Measurements from ENCODE around the gene TNFRSF14. TPM values are rescaled to one million over a fixed set of nuclear protein-coding genes. Genes with fewer than 3 reads are reported as not detected.
A peak's percentile ranks its signal among the peaks of the same experiment; 100 is the strongest.

The TNFRSF14 gene
- total and polyA plus RNA-seq, 2 of the 13 experiments (the other 11 are each of a cell fraction or from before 2014, with no cell fraction given), result 11.9 to 49.9 TPM

DNA sequence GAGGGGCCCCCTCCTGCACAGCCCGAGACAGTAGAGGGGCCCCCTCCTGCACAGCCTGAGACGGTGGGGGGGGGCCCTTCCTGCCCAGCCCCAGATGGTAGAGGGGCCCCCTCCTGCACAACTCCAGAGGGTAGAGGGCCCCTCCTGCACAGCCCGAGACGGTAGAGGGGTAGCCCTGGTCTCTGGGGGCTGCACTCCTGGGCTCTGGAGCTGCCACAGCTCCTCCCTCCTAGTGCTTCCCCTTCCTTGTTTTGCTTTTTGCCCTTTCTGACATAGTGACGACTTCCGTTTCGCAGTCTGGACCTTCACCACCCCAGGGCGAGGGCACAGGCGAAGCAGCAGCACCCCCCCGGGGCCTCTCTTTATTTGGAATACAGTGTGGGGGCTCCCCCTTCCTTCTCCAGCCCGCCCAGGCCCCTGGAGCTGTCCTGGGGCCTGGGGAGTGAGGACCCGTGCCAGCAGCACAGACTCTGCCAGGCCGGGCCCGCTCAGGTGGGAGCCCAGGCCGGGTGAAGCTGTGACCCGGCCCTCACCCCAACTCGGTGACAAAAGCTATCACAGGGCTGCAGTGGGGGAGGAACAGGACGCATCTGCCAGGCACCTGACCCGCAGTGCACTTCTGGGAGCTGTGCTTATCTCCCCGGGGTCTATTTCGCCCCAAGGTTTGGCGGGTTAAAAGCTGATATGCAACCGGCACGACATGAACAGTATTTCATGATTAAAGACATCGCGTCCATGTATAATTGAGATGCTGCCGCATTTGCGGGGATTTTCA lies 29.3 kb downstream of the TNFRSF14 start (continued):
- no peak for TF ChIP-seq SIN3A (IDR thresholded peaks at IDR 0.05; ENCODE audit: borderline replicate concordance, low read depth, low read length)
- no peak for TF ChIP-seq ZKSCAN1 (IDR thresholded peaks at IDR 0.05; ENCODE audit: low read length)
- TF ChIP-seq, protein P1, sequence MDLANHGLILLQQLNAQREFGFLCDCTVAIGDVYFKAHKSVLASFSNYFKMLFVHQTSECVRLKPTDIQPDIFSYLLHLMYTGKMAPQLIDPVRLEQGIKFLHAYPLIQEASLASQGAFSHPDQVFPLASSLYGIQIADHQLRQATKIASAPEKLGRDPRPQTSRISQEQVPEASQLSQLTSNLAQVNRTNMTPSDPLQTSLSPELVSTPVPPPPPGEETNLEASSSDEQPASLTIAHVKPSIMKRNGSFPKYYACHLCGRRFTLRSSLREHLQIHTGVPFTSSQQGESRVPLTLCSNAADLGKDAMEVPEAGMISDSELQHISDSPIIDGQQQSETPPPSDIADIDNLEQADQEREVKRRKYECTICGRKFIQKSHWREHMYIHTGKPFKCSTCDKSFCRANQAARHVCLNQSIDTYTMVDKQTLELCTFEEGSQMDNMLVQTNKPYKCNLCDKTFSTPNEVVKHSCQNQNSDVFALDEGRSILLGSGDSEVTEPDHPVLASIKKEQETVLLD (CRISPR knock-in tag; IDR thresholded peaks at IDR 0.05; ENCODE audit: low read depth), result 0 out of 2 replicates have a peak, but pooled peaks have one; percentile 17
- no peak for TF ChIP-seq CHD2 (IDR thresholded peaks at IDR 0.05; ENCODE audit: low read depth, low read length)
- no peak for TF ChIP-seq ZNF563 (CRISPR knock-in tag; IDR thresholded peaks at IDR 0.05)
- no peak for TF ChIP-seq BORCS8-MEF2B (CRISPR knock-in tag; IDR thresholded peaks at IDR 0.05)
- TF ChIP-seq TCF7 (IDR thresholded peaks at IDR 0.05; ENCODE audit: low read depth), result no peak
- TF ChIP-seq, protein P2, sequence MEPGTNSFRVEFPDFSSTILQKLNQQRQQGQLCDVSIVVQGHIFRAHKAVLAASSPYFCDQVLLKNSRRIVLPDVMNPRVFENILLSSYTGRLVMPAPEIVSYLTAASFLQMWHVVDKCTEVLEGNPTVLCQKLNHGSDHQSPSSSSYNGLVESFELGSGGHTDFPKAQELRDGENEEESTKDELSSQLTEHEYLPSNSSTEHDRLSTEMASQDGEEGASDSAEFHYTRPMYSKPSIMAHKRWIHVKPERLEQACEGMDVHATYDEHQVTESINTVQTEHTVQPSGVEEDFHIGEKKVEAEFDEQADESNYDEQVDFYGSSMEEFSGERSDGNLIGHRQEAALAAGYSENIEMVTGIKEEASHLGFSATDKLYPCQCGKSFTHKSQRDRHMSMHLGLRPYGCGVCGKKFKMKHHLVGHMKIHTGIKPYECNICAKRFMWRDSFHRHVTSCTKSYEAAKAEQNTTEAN (CRISPR knock-in tag; conservative IDR thresholded peaks at IDR 0.05), result 0 out of 2 replicates have a peak, but pooled peaks have one; percentile 26
- TF ChIP-seq ZNF605 (CRISPR knock-in tag; IDR thresholded peaks at IDR 0.05), result no peak
- TF ChIP-seq HOXA9 (CRISPR knock-in tag; IDR thresholded peaks at IDR 0.05; ENCODE audit: borderline replicate concordance), result no peak
- no peak for TF ChIP-seq ZNF501 (CRISPR knock-in tag; IDR thresholded peaks at IDR 0.05)
- TF ChIP-seq, protein P3, sequence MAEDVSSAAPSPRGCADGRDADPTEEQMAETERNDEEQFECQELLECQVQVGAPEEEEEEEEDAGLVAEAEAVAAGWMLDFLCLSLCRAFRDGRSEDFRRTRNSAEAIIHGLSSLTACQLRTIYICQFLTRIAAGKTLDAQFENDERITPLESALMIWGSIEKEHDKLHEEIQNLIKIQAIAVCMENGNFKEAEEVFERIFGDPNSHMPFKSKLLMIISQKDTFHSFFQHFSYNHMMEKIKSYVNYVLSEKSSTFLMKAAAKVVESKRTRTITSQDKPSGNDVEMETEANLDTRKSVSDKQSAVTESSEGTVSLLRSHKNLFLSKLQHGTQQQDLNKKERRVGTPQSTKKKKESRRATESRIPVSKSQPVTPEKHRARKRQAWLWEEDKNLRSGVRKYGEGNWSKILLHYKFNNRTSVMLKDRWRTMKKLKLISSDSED (CRISPR knock-in tag; IDR thresholded peaks at IDR 0.05), result no peak
- no peak for TF ChIP-seq ZNF7 (CRISPR knock-in tag; IDR thresholded peaks at IDR 0.05)
- TF ChIP-seq ZNF557 (CRISPR knock-in tag; IDR thresholded peaks at IDR 0.05), result no peak
- no peak for TF ChIP-seq ZBTB8A (CRISPR knock-in tag; IDR thresholded peaks at IDR 0.05; ENCODE audit: borderline replicate concordance, low read depth)
- no peak for TF ChIP-seq ESRRA (CRISPR knock-in tag; IDR thresholded peaks at IDR 0.05; ENCODE audit: low read depth)
- no peak for TF ChIP-seq TBX3 (IDR thresholded peaks at IDR 0.05; ENCODE audit: borderline replicate concordance)
- TF ChIP-seq, protein P4, sequence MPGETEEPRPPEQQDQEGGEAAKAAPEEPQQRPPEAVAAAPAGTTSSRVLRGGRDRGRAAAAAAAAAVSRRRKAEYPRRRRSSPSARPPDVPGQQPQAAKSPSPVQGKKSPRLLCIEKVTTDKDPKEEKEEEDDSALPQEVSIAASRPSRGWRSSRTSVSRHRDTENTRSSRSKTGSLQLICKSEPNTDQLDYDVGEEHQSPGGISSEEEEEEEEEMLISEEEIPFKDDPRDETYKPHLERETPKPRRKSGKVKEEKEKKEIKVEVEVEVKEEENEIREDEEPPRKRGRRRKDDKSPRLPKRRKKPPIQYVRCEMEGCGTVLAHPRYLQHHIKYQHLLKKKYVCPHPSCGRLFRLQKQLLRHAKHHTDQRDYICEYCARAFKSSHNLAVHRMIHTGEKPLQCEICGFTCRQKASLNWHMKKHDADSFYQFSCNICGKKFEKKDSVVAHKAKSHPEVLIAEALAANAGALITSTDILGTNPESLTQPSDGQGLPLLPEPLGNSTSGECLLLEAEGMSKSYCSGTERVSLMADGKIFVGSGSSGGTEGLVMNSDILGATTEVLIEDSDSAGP (CRISPR knock-in tag; IDR thresholded peaks at IDR 0.05; ENCODE audit: borderline replicate concordance), result peak; percentile 54; the same call in 1 of the 2 replicates
- no peak for TF ChIP-seq ZNF850 (CRISPR knock-in tag; conservative IDR thresholded peaks at IDR 0.05)
- no peak for TF ChIP-seq ATM (IDR thresholded peaks at IDR 0.05; ENCODE audit: borderline replicate concordance)
- TF ChIP-seq ZNF143 (CRISPR knock-in tag; IDR thresholded peaks at IDR 0.05), result no peak
- TF ChIP-seq NCOA1 (CRISPR knock-in tag; IDR thresholded peaks at IDR 0.05), result no peak
- TF ChIP-seq ZNF121 (CRISPR knock-in tag; IDR thresholded peaks at IDR 0.05), result no peak

All from HepG2 (cell line).